Adrenal gland (tissue), 12 donors: ENCODE data around the gene MKNK2. TPM values are rescaled to one million over a fixed set of nuclear protein-coding genes. Genes with fewer than 3 reads are reported as not detected.

ENCODE experiments used
- DNase-seq, 7 donors: peaks; one replicate each; pipeline ENCODE4 v3.0.0-alpha.2; 2019 to 2020
- H3K27ac ChIP-seq, 5 donors: fragments of 200-600 bp; sonication (generic) in 4 of 5; 1 replicate in 3 of 5; 2 replicates in 2 of 5; pipeline versions ENCODE4 v1.5.1 to v1.8.0; 2016 to 2020; ENCODE audit warnings: mild to moderate bottlenecking in 1 of 5
- H3K27me3 ChIP-seq: fragments of 200-600 bp; 2 replicates; pipeline ENCODE4 v1.8.0; 2021
- H3K36me3 ChIP-seq, 2 donors: fragments of 200-600 bp; replicated peaks in 1 of 2; 1 replicate in 1 of 2; 2 replicates in 1 of 2; pipeline versions ENCODE4 v1.5.1 to v1.8.0; 2018 to 2022
- H3K4me1 ChIP-seq, 2 donors: fragments of 200-600 bp; replicated peaks in 1 of 2; 1 replicate in 1 of 2; 2 replicates in 1 of 2; pipeline versions ENCODE4 v1.5.1 to v1.8.0; 2018 to 2021
- H3K4me3 ChIP-seq, 4 donors: fragments of 200-600 bp; sonication (generic) in 3 of 4; one replicate each; pipeline ENCODE4 v1.5.1; 2016 to 2018
- H3K9me3 ChIP-seq, 3 donors: fragments of 200-600 bp; sonication (generic) in 1 of 3; replicated peaks in 1 of 3; 1 replicate in 2 of 3; 2 replicates in 1 of 3; pipeline versions ENCODE4 v1.5.1 to v1.8.0; 2016 to 2021
- CTCF ChIP-seq, 6 experiments: fragments of 450-650 bp in 4 of 6; fragments of 200-600 bp in 2 of 6; sonication (generic) in 1 of 6; IDR thresholded peaks; 1 replicate in 5 of 6; 2 replicates in 1 of 6; pipeline versions ENCODE4 v1.5.1 to v1.8.0; 2016 to 2021; ENCODE audit warnings: antibody characterized with exemption in 6 of 6, mild to moderate bottlenecking in 2 of 6, moderate library complexity in 1 of 6
- POLR2A ChIP-seq, 2 donors: fragments of 450-650 bp; IDR thresholded peaks; one replicate each; pipeline ENCODE4 v1.6.1; 2017; ENCODE audit warnings: antibody characterized with exemption in 2 of 2, mild to moderate bottlenecking in 2 of 2, moderate library complexity in 1 of 2
- WGBS, 4 donors: extraction: QIAGEN DNeasy Blood & Tissue Kit in 2 of 4; methylation state at CpG; one replicate each; pipeline versions ENCODE4 v1.1.5 to v1.1.7; 2013 to 2017; 5-methylcytosine and 5-hydroxymethylcytosine counted together
- intact Hi-C, 2 donors: fragments of 100-400 bp; cut with DNase I; formaldehyde crosslinking; loops; one replicate each; pipeline versions ENCODE4 v1.14.1 to v1.15.0; 2022 to 2023
- polyA plus RNA-seq, 3 donors: library from polyadenylated mRNA; stranded (reverse); fragments of 200-250 nt in 2 of 3; fragments of 350-450 nt in 1 of 3; fragmentation: Illumina TruSeq in 1 of 3; extraction: RNeasy Lipid Tissue Mini Kit (QIAGEN cat#74804) in 1 of 3; gene quantifications; one replicate each; pipeline ENCODE4 v1.2.3, GENCODE V29; 2013 to 2014
- total RNA-seq, 9 donors: library from RNA; depleted of rRNA in 4 of 9; stranded (reverse); fragments of >200 nt in 4 of 9; fragments of 120-200 nt in 1 of 9; fragmentation: NEBNext Ultra II Directional in 1 of 9; extraction: Animal tissue kit (Norgen Biotek cat#: 25700) in 1 of 9; gene quantifications; one replicate each; pipeline versions ENCODE4 v1.1.0 to v1.2.4, GENCODE V29; 2013 to 2023
- donor health status: healthy with polysubstance abuse.
- donor health status: Bipolar disorder and iron deficiency.
- donor health status: DM: yes; HTN: yes; CAD: no.
- donor health status: DM: no; HTN: no; CAD: no.
- donor health status: DM: no; HTN: no; CAD: no.
- donor health status: DM: yes; HTN: yes; CAD: no.

Gene MKNK2
- total and polyA plus RNA-seq, 12 donors: 25.5 to 440 (median 164) TPM

GRCh38 chr19:2041683-2042484, 9.2 kb downstream of the MKNK2 start:
- intact Hi-C loops: no loop called here
- peak overlapping the region; percentile 45 to 98 (median 93) for H3K27ac ChIP-seq
- H3K4me3 ChIP-seq: peak overlapping the region in 1 of 4 donors; percentile 10
- WGBS, 4 donors: 9 to 24% (median 16%) methylated on average over 5 to 77 of the region's 77 CpGs
- peak; percentile 99 for DNase-seq
- no peaks in the 10 kb centered on the region for H3K27me3 ChIP-seq
- H3K9me3 ChIP-seq: no peaks in the 10 kb centered on the region
- TF ChIP-seq POLR2A (IDR thresholded peaks at IDR 0.05) (peak; percentile 35 to 65), CTCF (IDR thresholded peaks at IDR 0.05) (no peak)
- H3K36me3 ChIP-seq: peaks cover 0 to 87% of the 10 kb centered on the region in 2 donors
- peaks cover 75 to 85% of the 10 kb centered on the region in 2 donors for H3K4me1 ChIP-seq

- intact Hi-C loops: no loop called here
- peak overlapping the region; percentile 45 to 98 (median 93) for H3K27ac ChIP-seq
- H3K4me3 ChIP-seq: peak overlapping the region in 1 of 4 donors; percentile 10
- no peaks in the 10 kb centered on the region for H3K27me3 ChIP-seq
- WGBS, 4 donors: 69 to 74% (median 74%) methylated on average over 4 to 6 of the region's 6 CpGs; no CpG with 5 or more reads in 1 of the 4 donors
- DNase-seq: peak in 3 of 7 donors; percentile 32 to 57 (median 54)
- H3K9me3 ChIP-seq: no peaks in the 10 kb centered on the region
- no peak for TF ChIP-seq CTCF (IDR thresholded peaks at IDR 0.05)
- TF ChIP-seq POLR2A (IDR thresholded peaks at IDR 0.05): no peak
- peaks cover 0 to 82% of the 10 kb centered on the region in 2 donors for H3K36me3 ChIP-seq
- peaks cover 70 to 80% of the 10 kb centered on the region in 2 donors for H3K4me1 ChIP-seq
Observed at GRCh38 chr19:2041433-2041682, 9.7 kb downstream of the MKNK2 start.

GRCh38 chr19:2040647-2041432, 10.2 kb downstream of the MKNK2 start:
- Histone ChIP-seq H3K36me3 (peaks cover 0 to 77% of the 10 kb centered on the region in 2 donors), H3K27ac (peak overlapping the region; percentile 45 to 98 (median 93)), H3K4me1 (peaks cover 65 to 75% of the 10 kb centered on the region in 2 donors), H3K27me3 (no peaks in the 10 kb centered on the region), H3K4me3 (no peak overlapping the region), H3K9me3 (peaks cover 0 to 1% (median 0%) of the 10 kb centered on the region in 3 donors)
- DNase-seq: peak in 5 of 7 donors; percentile 25 to 56 (median 46)
- intact Hi-C loops: no loop called here
- TF ChIP-seq POLR2A (IDR thresholded peaks at IDR 0.05): no peak
- no peak for TF ChIP-seq CTCF (IDR thresholded peaks at IDR 0.05)
- WGBS, 4 donors: 77 to 100% (median 78%) methylated on average over 4 to 28 of the region's 28 CpGs

- Histone ChIP-seq H3K27ac (peak overlapping the region; percentile 43 to 98 (median 93)), H3K36me3 (peaks cover 0 to 69% of the 10 kb centered on the region in 2 donors), H3K9me3 (peaks cover 0 to 6% (median 0%) of the 10 kb centered on the region in 3 donors), H3K4me3 (no peak overlapping the region), H3K27me3 (no peaks in the 10 kb centered on the region), H3K4me1 (peaks cover 57 to 68% of the 10 kb centered on the region in 2 donors)
- 40 to 74% (median 70%) methylated on average over 1 to 20 of the region's 20 CpGs; no CpG with 5 or more reads in 1 of the 4 donors for WGBS, 4 donors
- DNase-seq: peak in 3 of 7 donors; percentile 35 to 59 (median 56)
- TF ChIP-seq CTCF (IDR thresholded peaks at IDR 0.05): no peak
- no peak for TF ChIP-seq POLR2A (IDR thresholded peaks at IDR 0.05)
- intact Hi-C loops: no loop called here
Observed at GRCh38 chr19:2039959-2040646, 10.9 kb downstream of the MKNK2 start.
